K562 (cell line): ENCODE results near the gene TMEM150A. TPM values are rescaled to one million over a fixed set of nuclear protein-coding genes. Genes with fewer than 3 reads are reported as not detected.

ENCODE experiments used
- ATAC-seq: fragments of 200-7000 bp; cut with Tn5 transposase; 3 replicates; pipeline ENCODE4 v1.9.1; 2020; ENCODE audit warnings: moderate library complexity
- BruUV-seq: library from RNA; stranded (reverse); fragments of 400-500 nt; replicated peaks from 2 replicates; lab custom pipeline; 2021; lab: Mats Ljungman, UMichigan
- CTCF ChIA-PET: fragments of 300-600 bp; formaldehyde crosslinking; extraction: SDS; loops from one replicate; lab custom pipeline; 2021; ENCODE audit warnings: low intra/inter-chr PET ratio; lab: Yijun Ruan, JAX
- POLR2A ChIA-PET: fragments of 300-600, 350-650 bp; sonication (Branson Sonifier 250); formaldehyde crosslinking; extraction: SDS; loops from one replicate; lab custom pipeline; 2021; ENCODE audit warnings: antibody characterized with exemption, inconsistent platforms; lab: Yijun Ruan, JAX
- DNase-seq, 4 experiments: peaks; one replicate each; pipeline versions ENCODE4 v3.0.0 to v3.0.0-alpha.2; 2011 to 2018; ENCODE audit warnings: low spot score in 3 of 4, mixed read lengths in 3 of 4; ENCODE audit errors: extremely low read depth in 1 of 4
- FAIRE-seq: peaks from 2 replicates; lab custom pipeline; 2011; peaks lifted over from hg19 to GRCh38; lab: Jason Lieb, UNC
- H2AFZ ChIP-seq: 2 replicates; pipeline ENCODE4 v1.6.0; 2011; ENCODE audit warnings: low read depth, low read length, control low read depth, inconsistent platforms
- H3K27ac ChIP-seq: fragments of 200-600 bp; 3 replicates; pipeline ENCODE4 v1.8.0; 2011; ENCODE audit warnings: low read depth, mild to moderate bottlenecking, control low read depth, inconsistent platforms, low read length, moderate library complexity, mixed read lengths; ENCODE audit errors: extremely low read depth
- H3K27me3 ChIP-seq, 2 experiments: fragments of 300-600 bp in 1 of 2; 2 replicates in 1 of 2; 3 replicates in 1 of 2; pipeline versions ENCODE4 v1.6.0 to v1.8.0; 2011; ENCODE audit warnings: inconsistent platforms in 2 of 2, low read length in 2 of 2, mild to moderate bottlenecking in 1 of 2, mixed read lengths in 1 of 2, moderate library complexity in 1 of 2; ENCODE audit not compliant: control insufficient read depth in 2 of 2, insufficient read depth in 2 of 2
- H3K36me3 ChIP-seq: fragments of 300-600 bp; 3 replicates; pipeline ENCODE4 v1.8.0; 2011; ENCODE audit warnings: mild to moderate bottlenecking, low read length, inconsistent platforms; ENCODE audit not compliant: control insufficient read depth, insufficient read depth
- H3K4me1 ChIP-seq, 2 experiments: fragments of 200-600 bp in 1 of 2; replicated peaks in 1 of 2; 2 replicates in 1 of 2; 3 replicates in 1 of 2; pipeline versions ENCODE4 v1.5.1 to v1.8.0; 2011; ENCODE audit warnings: inconsistent platforms in 2 of 2, low read length in 2 of 2, mild to moderate bottlenecking in 1 of 2, mixed read lengths in 1 of 2, moderate library complexity in 1 of 2; ENCODE audit not compliant: control insufficient read depth in 2 of 2, insufficient read depth in 2 of 2
- H3K4me2 ChIP-seq: 2 replicates; pipeline ENCODE4 v1.6.1; 2011; ENCODE audit warnings: low read length, control low read depth, inconsistent platforms, mixed read lengths; ENCODE audit not compliant: insufficient read depth
- H3K4me3 ChIP-seq: fragments of 200-600 bp; sonication (generic), shearing (Covaris generic); 2 replicates; pipeline ENCODE4 v1.5.1; 2016; ENCODE audit warnings: control low read depth, inconsistent platforms
- H3K79me2 ChIP-seq: fragments of 200-600 bp; 3 replicates; pipeline ENCODE4 v1.8.0; 2011; ENCODE audit warnings: low read length, inconsistent platforms; ENCODE audit not compliant: control insufficient read depth, insufficient read depth
- H3K9ac ChIP-seq, 2 experiments: 2 replicates each; pipeline versions ENCODE4 v1.6.0 to v1.6.1; 2011; ENCODE audit warnings: low read depth in 2 of 2, low read length in 2 of 2, control low read depth in 1 of 2, inconsistent platforms in 1 of 2, mild to moderate bottlenecking in 1 of 2, mixed read lengths in 1 of 2; ENCODE audit not compliant: insufficient read depth in 1 of 2
- H3K9me1 ChIP-seq: one replicate; pipeline ENCODE4 v1.6.0; 2011; ENCODE audit warnings: inconsistent platforms, mild to moderate bottlenecking, low read length, moderate library complexity; ENCODE audit not compliant: control insufficient read depth, insufficient read depth
- H3K9me3 ChIP-seq: replicated peaks from 2 replicates; pipeline ENCODE4 v1.5.1; 2011; ENCODE audit warnings: low read depth, low read length, inconsistent platforms; ENCODE audit not compliant: control insufficient read depth, insufficient read depth
- H4K20me1 ChIP-seq: replicated peaks from 2 replicates; pipeline ENCODE4 v1.6.1; 2011; ENCODE audit warnings: low read length, inconsistent platforms, mixed read lengths; ENCODE audit not compliant: control insufficient read depth, insufficient read depth
- CTBP1 ChIP-seq: fragments of 450-650 bp; IDR thresholded peaks from 2 replicates; pipeline ENCODE4 v1.6.1; 2016; ENCODE audit warnings: borderline replicate concordance
- EHMT2 ChIP-seq: fragments of 450-650 bp; IDR thresholded peaks from 2 replicates; pipeline ENCODE4 v1.6.1; 2018; ENCODE audit warnings: antibody characterized with exemption
- FOXK2 ChIP-seq, 2 experiments: fragments of 450-650 bp; IDR thresholded peaks in 1 of 2; conservative IDR thresholded peaks in 1 of 2; 2 replicates each; pipeline ENCODE4 v1.6.1; 2016; ENCODE audit warnings: low read depth in 2 of 2, mild to moderate bottlenecking in 1 of 2
- HLTF ChIP-seq: fragments of 450-650 bp; IDR thresholded peaks from 2 replicates; pipeline ENCODE4 v1.6.1; 2016
- HNRNPH1 ChIP-seq: fragments of 200-400 bp; formaldehyde crosslinking; optimal IDR thresholded peaks from 2 replicates; pipeline ENCODE3; 2017; ENCODE audit warnings: low read depth, mild to moderate bottlenecking, low read length, moderate library complexity
- JUN ChIP-seq, 2 experiments: sonication (generic) in 1 of 2; formaldehyde crosslinking in 1 of 2; IDR thresholded peaks; 2 replicates each; pipeline versions ENCODE4 v1.6.1 to v1.8.0; 2012 to 2022; ENCODE audit warnings: borderline replicate concordance in 2 of 2, mild to moderate bottlenecking in 2 of 2, improper control_type of control experiment in 1 of 2, low read depth in 1 of 2, low read length in 1 of 2, missing genetic modification reagents in 1 of 2
- MEIS2 ChIP-seq: fragments of 450-650 bp; IDR thresholded peaks from 2 replicates; pipeline ENCODE4 v1.6.1; 2014; ENCODE audit warnings: mild to moderate bottlenecking; ENCODE audit not compliant: partially characterized antibody
- NFRKB ChIP-seq: fragments of 450-650 bp; IDR thresholded peaks from 2 replicates; pipeline ENCODE4 v1.6.1; 2016; ENCODE audit warnings: low read depth
- SPI1 ChIP-seq: IDR thresholded peaks from 2 replicates; pipeline ENCODE4 v1.6.1; 2011; ENCODE audit warnings: low read depth, low read length, control low read depth, borderline replicate concordance
- STAG1 ChIP-seq: sonication (generic); formaldehyde crosslinking; IDR thresholded peaks from 2 replicates; pipeline ENCODE4 v1.5.0; 2020; ENCODE audit warnings: missing genetic modification reagents, borderline replicate concordance
- TAF9B ChIP-seq: fragments of 450-650 bp; IDR thresholded peaks from 2 replicates; pipeline ENCODE4 v1.6.1; 2018; ENCODE audit warnings: mild to moderate bottlenecking; ENCODE audit not compliant: partially characterized antibody
- TEAD1 ChIP-seq, 2 experiments: fragments of 450-650 bp in 1 of 2; sonication (generic) in 1 of 2; formaldehyde crosslinking; IDR thresholded peaks; 2 replicates each; pipeline versions ENCODE4 v1.4.0 to v1.8.0; 2020 to 2022; ENCODE audit warnings: mild to moderate bottlenecking in 2 of 2, missing genetic modification reagents in 1 of 2
- WGBS: fragments of 100-300 bp; shearing (Covaris generic); methylation state at CpG from one replicate; pipeline ENCODE4 v1.1.6; 2016; ENCODE audit warnings: low coverage, mixed read lengths; ENCODE audit not compliant: insufficient coverage; ENCODE audit errors: missing lambda C conversion rate; 5-methylcytosine and 5-hydroxymethylcytosine counted together
- in situ Hi-C: fragments of 300-500 bp; cut with MboI; formaldehyde crosslinking; loops from 4 replicates; pipeline ENCODE4 v1.15.0; 2018; ENCODE audit warnings: inconsistent platforms, mixed read lengths
- intact Hi-C: fragments of 100-400 bp; cut with micrococcal nuclease; formaldehyde crosslinking; loops from 2 replicates; pipeline ENCODE4 v1.14.2; 2022
- polyA plus RNA-seq, 8 experiments: library from polyadenylated mRNA; depleted of rRNA in 4 of 8; stranded (reverse) in 5 of 8; unstranded in 3 of 8; fragments of >200 nt; fragmentation: Nextera tagmentation in 2 of 8; fragmentation: Illumina TruSeq in 1 of 8; extraction: Ambion mirVana in 2 of 8; extraction: Trizol in 1 of 8; gene quantifications; 2 replicates each; pipeline versions ENCODE4 v1.2.1 to v1.2.3, GENCODE V29; 2011 to 2014; ENCODE audit warnings: inconsistent platforms in 1 of 8, missing spikeins in 1 of 8
- total RNA-seq, 7 experiments: library from RNA; depleted of rRNA in 6 of 7; stranded (reverse); fragments of >200 nt in 6 of 7; fragmentation: Illumina TruSeq in 2 of 7; extraction: Trizol in 2 of 7; gene quantifications; 2 replicates each; pipeline versions ENCODE4 v1.2.1 to v1.2.3, GENCODE V29; 2011 to 2021; ENCODE audit warnings: low replicate concordance in 1 of 7
- TF ChIP-seq, protein P1 (sequence below), 2 experiments: fragments of 450-650 bp; IDR thresholded peaks; 2 replicates each; pipeline ENCODE4 v1.6.1; 2016; ENCODE audit warnings: mild to moderate bottlenecking in 2 of 2, borderline replicate concordance in 1 of 2, low read depth in 1 of 2, moderate library complexity in 1 of 2

The TMEM150A gene
- total and polyA plus RNA-seq, 9 of the 15 experiments (the other 6 are each of a cell fraction or from before 2014, with no cell fraction given): 3.9 to 17.1 (median 8.4) TPM

DNA sequence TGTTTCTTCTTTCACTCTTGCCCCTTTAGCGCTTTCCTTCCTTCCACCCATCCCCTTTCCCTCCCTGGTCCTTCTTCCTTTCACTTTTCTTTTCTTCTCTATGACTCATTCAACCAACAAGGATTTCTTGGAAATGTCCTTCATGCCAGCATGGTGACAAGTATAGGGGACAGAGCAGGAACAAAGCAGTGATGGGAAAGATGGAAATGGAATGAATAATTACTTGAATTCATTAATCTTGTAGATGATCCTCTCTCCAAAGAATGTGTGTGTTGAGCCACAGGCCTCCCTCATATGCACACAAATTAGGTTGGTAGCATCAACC is 16.8 kb downstream of the TMEM150A start:
- no peaks in the 10 kb centered on the region; the same call in 2 of the 3 replicates for H3K79me2 ChIP-seq
- TF ChIP-seq FOXK2 (conservative IDR thresholded peaks at IDR 0.05 in 1 of 2, IDR thresholded peaks at IDR 0.05 in 1 of 2; ENCODE audit: low read depth in 2 of 2) (peak in 1 of 2 experiments; percentile 49; a peak in 2 of 4 replicates), TEAD1 (CRISPR knock-in tag; IDR thresholded peaks at IDR 0.05) (no peak), JUN (IDR thresholded peaks at IDR 0.05; ENCODE audit: borderline replicate concordance, low read depth, low read length) (peak; percentile 61; the same call in 1 of the 2 replicates), JUN (CRISPR knock-in tag; IDR thresholded peaks at IDR 0.05; ENCODE audit: borderline replicate concordance) (no peak), SPI1 (peak; percentile 7; the same call in 1 of the 2 replicates), NFRKB (0 out of 2 replicates have a peak, but pooled peaks have one; percentile 20), MEIS2 (peak; percentile 50), STAG1 (CRISPR knock-in tag) (no peak), TAF9B (peak; percentile 29), EHMT2 (peak; percentile 42; the same call in 1 of the 2 replicates), HNRNPH1 (no peak), HLTF (no peak), CTBP1 (no peak)
- TF ChIP-seq, protein P1, sequence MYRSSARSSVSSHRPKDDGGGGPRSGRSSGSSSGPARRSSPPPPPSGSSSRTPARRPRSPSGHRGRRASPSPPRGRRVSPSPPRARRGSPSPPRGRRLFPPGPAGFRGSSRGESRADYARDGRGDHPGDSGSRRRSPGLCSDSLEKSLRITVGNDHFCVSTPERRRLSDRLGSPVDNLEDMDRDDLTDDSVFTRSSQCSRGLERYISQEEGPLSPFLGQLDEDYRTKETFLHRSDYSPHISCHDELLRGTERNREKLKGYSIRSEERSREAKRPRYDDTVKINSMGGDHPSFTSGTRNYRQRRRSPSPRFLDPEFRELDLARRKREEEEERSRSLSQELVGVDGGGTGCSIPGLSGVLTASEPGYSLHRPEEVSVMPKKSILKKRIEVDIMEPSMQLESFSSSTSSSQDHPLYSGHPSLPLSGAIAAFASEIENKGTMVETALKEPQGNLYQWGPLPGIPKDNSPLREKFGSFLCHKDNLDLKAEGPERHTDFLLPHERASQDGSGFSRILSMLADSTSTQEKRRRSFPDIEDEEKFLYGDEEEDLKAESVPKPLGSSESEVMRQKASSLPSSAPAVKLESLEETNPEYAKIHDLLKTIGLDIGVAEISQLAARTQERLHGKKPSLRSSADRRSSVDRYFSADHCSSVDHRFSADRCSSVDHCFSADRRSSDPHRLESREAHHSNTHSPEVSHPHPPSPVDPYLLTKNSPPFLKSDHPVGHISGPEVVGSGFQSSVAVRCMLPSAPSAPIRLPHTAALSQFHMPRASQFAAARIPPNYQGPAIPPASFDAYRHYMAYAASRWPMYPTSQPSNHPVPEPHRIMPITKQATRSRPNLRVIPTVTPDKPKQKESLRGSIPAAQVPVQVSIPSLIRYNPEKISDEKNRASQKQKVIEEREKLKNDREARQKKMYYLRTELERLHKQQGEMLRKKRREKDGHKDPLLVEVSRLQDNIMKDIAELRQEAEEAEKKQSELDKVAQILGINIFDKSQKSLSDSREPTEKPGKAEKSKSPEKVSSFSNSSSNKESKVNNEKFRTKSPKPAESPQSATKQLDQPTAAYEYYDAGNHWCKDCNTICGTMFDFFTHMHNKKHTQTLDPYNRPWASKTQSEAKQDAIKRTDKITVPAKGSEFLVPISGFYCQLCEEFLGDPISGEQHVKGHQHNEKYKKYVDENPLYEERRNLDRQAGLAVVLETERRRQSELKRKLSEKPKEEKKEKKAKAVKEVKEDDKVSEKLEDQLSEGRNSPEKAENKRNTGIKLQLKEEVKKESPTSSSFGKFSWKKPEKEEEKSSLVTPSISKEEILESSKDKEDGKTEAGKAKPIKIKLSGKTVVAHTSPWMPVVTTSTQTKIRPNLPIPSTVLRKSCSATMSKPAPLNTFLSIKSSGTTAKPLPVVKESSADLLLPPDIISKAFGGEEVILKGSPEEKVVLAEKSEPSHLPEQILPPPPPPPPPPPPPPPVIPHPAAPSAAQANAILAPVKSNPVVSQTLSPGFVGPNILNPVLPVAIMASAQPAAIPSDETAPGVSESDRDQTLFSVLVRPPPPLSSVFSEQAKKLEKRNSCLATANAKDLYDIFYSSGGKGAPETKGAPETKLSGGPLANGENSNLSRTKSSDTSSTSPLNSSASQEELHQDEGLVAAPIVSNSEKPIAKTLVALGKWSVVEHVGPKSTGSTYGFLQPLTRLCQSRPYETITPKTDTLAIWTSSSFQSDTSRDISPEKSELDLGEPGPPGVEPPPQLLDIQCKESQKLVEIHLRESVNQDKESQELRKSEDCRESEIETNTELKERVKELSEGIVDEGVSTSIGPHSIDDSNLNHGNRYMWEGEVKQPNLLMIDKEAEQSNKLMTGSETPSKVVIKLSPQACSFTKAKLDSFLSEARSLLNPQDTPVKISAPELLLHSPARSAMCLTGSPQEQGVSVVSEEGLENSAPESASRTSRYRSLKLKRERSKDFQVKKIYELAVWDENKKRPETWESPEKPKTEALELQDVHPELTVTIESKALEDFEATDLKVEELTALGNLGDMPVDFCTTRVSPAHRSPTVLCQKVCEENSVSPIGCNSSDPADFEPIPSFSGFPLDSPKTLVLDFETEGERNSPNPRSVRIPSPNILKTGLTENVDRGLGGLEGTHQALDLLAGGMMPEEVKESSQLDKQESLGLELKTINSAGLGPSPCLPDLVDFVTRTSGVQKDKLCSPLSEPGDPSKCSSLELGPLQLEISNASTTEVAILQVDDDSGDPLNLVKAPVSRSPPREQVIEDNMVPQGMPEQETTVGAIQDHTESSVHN (IDR thresholded peaks at IDR 0.05; ENCODE audit: borderline replicate concordance in 1 of 2, low read depth in 1 of 2): peak in 1 of 2 experiments; percentile 87; a peak in 2 of 4 replicates

More for the DNA sequence above, 16.8 kb downstream of the TMEM150A start:
- in situ Hi-C loops: no loop called here
- peaks cover 34 to 45% of the 10 kb centered on the region in 2 experiments for H3K4me1 ChIP-seq
- POLR2A ChIA-PET: interaction anchor here (0.6 to 4.0 kb wide), 5 partner anchors 7 to 39 kb away, joined by 3 to 14 read pairs (median 4); partner anchors contain the start of gene RNF181
- H3K4me3 ChIP-seq: no peak overlapping the region
- intact Hi-C loops: no loop called here
- H4K20me1 ChIP-seq: no peaks in the 10 kb centered on the region
- no TSS peak for BruUV-seq
- H3K36me3 ChIP-seq: peaks cover 36% of the 10 kb centered on the region; the same call in 2 of the 3 replicates
- no peak for FAIRE-seq
- DNase-seq: peak in 1 of 4 experiments; percentile 34
- H3K9me1 ChIP-seq: peaks cover 11% of the 10 kb centered on the region
- CTCF ChIA-PET: no interaction called here
- no peak for ATAC-seq
- peak overlapping the region; percentile 56 to 74; a peak in 2 of 4 replicates for H3K9ac ChIP-seq
- no peaks in the 10 kb centered on the region for H3K9me3 ChIP-seq
- no peak overlapping the region for H2AFZ ChIP-seq
- WGBS: 56% methylated on average over 1 of the region's 1 CpG
- H3K4me2 ChIP-seq: peak overlapping the region; percentile 58
- H3K27ac ChIP-seq: peak overlapping the region; percentile 81
- H3K27me3 ChIP-seq: no peaks in the 10 kb centered on the region
